22Rv1 (cell line): ENCODE results near the gene SUSD4.

Source experiments
- ZFX ChIP-seq: fragments of 450-650 bp; IDR thresholded peaks from 2 replicates; pipeline ENCODE4 v1.6.1; 2017; ENCODE audit warnings: antibody characterized with exemption, borderline replicate concordance
- TF ChIP-seq, protein P1 (sequence below): fragments of 450-650 bp; IDR thresholded peaks from 2 replicates; pipeline ENCODE4 v1.5.1; 2017; ENCODE audit warnings: mild to moderate bottlenecking

DNA sequence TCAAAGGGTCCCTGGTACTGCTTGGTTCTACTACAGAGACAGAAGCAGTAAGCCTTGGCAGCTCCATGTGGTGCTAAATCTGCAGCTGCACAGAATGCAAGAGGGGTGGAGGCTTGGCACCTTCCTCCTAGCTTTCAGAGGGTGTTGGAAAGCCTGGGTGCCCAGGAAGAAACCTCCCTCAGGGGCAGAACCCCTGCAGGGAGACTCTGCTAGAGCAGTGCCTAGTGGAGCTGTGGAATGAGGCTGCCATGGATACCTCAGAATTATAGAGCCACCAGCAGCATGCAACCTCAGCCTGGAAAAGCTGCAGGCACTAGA lies 144.7 kb downstream of the SUSD4 start:
- TF ChIP-seq, protein P1, sequence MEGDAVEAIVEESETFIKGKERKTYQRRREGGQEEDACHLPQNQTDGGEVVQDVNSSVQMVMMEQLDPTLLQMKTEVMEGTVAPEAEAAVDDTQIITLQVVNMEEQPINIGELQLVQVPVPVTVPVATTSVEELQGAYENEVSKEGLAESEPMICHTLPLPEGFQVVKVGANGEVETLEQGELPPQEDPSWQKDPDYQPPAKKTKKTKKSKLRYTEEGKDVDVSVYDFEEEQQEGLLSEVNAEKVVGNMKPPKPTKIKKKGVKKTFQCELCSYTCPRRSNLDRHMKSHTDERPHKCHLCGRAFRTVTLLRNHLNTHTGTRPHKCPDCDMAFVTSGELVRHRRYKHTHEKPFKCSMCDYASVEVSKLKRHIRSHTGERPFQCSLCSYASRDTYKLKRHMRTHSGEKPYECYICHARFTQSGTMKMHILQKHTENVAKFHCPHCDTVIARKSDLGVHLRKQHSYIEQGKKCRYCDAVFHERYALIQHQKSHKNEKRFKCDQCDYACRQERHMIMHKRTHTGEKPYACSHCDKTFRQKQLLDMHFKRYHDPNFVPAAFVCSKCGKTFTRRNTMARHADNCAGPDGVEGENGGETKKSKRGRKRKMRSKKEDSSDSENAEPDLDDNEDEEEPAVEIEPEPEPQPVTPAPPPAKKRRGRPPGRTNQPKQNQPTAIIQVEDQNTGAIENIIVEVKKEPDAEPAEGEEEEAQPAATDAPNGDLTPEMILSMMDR = no peak
- no peak for TF ChIP-seq ZFX
